ENCODE results near the gene C19orf38. TPM values are rescaled to one million over a fixed set of nuclear protein-coding genes. Genes with fewer than 3 reads are reported as not detected.

C19orf38 gene
- total RNA-seq, 1 donor from 2014 or later = not detected

DNA sequence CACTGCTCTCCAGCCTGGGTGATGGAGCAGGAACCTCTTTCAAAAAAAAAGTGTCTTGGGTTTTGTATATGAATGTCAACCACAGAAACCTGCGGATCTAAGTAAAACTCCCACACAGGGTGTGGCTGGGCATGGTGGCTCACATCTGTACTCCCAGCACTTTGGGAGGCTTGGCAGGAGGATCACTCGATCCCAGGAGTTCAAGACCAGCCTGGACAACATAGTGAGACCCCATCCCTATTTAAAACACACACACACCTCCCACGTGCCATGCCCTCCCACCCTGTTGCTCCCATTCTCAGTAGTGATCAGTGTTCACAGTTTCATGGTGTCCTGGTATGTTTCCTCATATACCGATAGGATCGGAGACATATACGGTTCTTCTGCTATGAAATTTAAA lies 21.4 kb upstream of the C19orf38 start:
- DNase-seq (ENCODE audit: low spot score in 2 of 2) = no peak
- peaks cover 78 to 89% of the 10 kb centered on the region in 2 donors for H3K36me3 ChIP-seq
- H3K4me3 ChIP-seq = no peak overlapping the region
- no peaks in the 10 kb centered on the region for H3K4me1 ChIP-seq
- H3K27ac ChIP-seq = no peak overlapping the region
- intact Hi-C loops (cut with DNase I) = no loop called here
- TF ChIP-seq, protein P1, sequence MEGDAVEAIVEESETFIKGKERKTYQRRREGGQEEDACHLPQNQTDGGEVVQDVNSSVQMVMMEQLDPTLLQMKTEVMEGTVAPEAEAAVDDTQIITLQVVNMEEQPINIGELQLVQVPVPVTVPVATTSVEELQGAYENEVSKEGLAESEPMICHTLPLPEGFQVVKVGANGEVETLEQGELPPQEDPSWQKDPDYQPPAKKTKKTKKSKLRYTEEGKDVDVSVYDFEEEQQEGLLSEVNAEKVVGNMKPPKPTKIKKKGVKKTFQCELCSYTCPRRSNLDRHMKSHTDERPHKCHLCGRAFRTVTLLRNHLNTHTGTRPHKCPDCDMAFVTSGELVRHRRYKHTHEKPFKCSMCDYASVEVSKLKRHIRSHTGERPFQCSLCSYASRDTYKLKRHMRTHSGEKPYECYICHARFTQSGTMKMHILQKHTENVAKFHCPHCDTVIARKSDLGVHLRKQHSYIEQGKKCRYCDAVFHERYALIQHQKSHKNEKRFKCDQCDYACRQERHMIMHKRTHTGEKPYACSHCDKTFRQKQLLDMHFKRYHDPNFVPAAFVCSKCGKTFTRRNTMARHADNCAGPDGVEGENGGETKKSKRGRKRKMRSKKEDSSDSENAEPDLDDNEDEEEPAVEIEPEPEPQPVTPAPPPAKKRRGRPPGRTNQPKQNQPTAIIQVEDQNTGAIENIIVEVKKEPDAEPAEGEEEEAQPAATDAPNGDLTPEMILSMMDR (IDR thresholded peaks at IDR 0.05) = no peak
- no peaks in the 10 kb centered on the region for H3K9me3 ChIP-seq
- no peaks in the 10 kb centered on the region for H3K27me3 ChIP-seq

GRCh38 chr19:10828981-10829821 lies 19.0 kb upstream of the C19orf38 start:
- Histone ChIP-seq H3K27me3 (no peaks in the 10 kb centered on the region), H3K4me1 (no peaks in the 10 kb centered on the region), H3K9me3 (no peaks in the 10 kb centered on the region), H3K4me3 (no peak overlapping the region), H3K27ac (no peak overlapping the region), H3K36me3 (peaks cover 68 to 92% of the 10 kb centered on the region in 2 donors)
- TF ChIP-seq, protein P1 (IDR thresholded peaks at IDR 0.05) = no peak
- no peak for DNase-seq (ENCODE audit: low spot score in 2 of 2)
- intact Hi-C loops (cut with DNase I) = no loop called here

DNA sequence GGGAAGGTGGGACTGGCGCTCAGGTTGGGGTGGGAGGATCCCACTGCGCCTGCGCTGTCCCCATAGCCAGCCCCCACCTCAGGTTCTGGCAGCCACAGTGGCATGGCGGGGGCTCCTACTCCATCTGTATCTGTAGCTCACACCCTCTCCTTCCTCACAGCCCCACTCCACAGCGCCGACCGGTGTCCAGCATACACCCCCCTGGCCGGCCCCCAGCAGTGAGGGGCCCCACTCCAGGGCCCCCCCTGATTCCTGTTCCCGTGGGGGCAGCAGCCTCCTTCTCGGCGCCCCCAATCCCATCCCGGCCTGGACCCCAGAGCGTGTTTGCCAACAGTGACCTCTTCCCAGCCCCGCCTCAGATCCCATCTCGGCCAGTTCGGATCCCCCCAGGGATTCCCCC lies 18.2 kb upstream of the C19orf38 start:
- Histone ChIP-seq H3K4me3 (no peak overlapping the region), H3K9me3 (no peaks in the 10 kb centered on the region), H3K4me1 (no peaks in the 10 kb centered on the region), H3K36me3 (peaks cover 61 to 84% of the 10 kb centered on the region in 2 donors), H3K27me3 (no peaks in the 10 kb centered on the region), H3K27ac (no peak overlapping the region)
- no peak for DNase-seq (ENCODE audit: low spot score in 2 of 2)
- TF ChIP-seq, protein P1 (IDR thresholded peaks at IDR 0.05) = no peak
- intact Hi-C loops (cut with DNase I) = no loop called here

DNA sequence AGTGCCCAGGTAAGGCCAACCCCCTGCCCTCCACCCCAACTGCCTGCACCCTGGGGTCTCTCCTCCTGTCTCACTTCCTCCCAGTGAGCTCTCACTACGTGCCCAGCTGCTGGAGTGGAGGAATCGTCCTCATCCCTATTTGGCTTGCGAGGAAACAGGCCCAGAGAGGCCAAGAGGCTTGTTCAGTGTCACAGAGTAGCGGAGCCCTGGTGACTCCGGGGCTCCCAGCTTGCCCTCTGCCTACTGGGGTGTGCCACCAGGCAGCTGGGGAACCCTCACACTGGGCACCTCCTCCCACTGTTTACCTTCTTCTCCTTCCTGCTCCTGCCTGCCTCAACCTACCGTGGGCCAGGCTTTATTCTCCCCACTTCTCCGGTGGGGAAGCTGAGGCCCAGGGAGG lies 17.8 kb upstream of the C19orf38 start:
- no peak for DNase-seq (ENCODE audit: low spot score in 2 of 2)
- H3K4me3 ChIP-seq = no peak overlapping the region
- intact Hi-C loops (cut with DNase I) = no loop called here
- H3K27me3 ChIP-seq = no peaks in the 10 kb centered on the region
- H3K36me3 ChIP-seq = peaks cover 57 to 80% of the 10 kb centered on the region in 2 donors
- no peak overlapping the region for H3K27ac ChIP-seq
- TF ChIP-seq, protein P1 (IDR thresholded peaks at IDR 0.05) = no peak
- H3K4me1 ChIP-seq = peaks cover 0 to 3% of the 10 kb centered on the region in 2 donors
- no peaks in the 10 kb centered on the region for H3K9me3 ChIP-seq

- H3K27me3 ChIP-seq = no peaks in the 10 kb centered on the region
- intact Hi-C loops (cut with DNase I) = no loop called here
- H3K4me1 ChIP-seq = peaks cover 0 to 3% of the 10 kb centered on the region in 2 donors
- H3K36me3 ChIP-seq = peaks cover 49 to 72% of the 10 kb centered on the region in 2 donors
- H3K27ac ChIP-seq = no peak overlapping the region
- DNase-seq (ENCODE audit: low spot score in 2 of 2) = no peak
- no peaks in the 10 kb centered on the region for H3K9me3 ChIP-seq
- TF ChIP-seq, protein P1 (IDR thresholded peaks at IDR 0.05) = no peak
- H3K4me3 ChIP-seq = no peak overlapping the region
Observed at GRCh38 chr19:10830931-10831779, 17.1 kb upstream of the C19orf38 start.
